ENCODE data around the gene MIDN. TPM values are rescaled to one million over a fixed set of nuclear protein-coding genes. Genes with fewer than 3 reads are reported as not detected.

Gene MIDN
- total RNA-seq, 2 experiments from 2014 or later = 54.1 to 54.6 TPM

DNA sequence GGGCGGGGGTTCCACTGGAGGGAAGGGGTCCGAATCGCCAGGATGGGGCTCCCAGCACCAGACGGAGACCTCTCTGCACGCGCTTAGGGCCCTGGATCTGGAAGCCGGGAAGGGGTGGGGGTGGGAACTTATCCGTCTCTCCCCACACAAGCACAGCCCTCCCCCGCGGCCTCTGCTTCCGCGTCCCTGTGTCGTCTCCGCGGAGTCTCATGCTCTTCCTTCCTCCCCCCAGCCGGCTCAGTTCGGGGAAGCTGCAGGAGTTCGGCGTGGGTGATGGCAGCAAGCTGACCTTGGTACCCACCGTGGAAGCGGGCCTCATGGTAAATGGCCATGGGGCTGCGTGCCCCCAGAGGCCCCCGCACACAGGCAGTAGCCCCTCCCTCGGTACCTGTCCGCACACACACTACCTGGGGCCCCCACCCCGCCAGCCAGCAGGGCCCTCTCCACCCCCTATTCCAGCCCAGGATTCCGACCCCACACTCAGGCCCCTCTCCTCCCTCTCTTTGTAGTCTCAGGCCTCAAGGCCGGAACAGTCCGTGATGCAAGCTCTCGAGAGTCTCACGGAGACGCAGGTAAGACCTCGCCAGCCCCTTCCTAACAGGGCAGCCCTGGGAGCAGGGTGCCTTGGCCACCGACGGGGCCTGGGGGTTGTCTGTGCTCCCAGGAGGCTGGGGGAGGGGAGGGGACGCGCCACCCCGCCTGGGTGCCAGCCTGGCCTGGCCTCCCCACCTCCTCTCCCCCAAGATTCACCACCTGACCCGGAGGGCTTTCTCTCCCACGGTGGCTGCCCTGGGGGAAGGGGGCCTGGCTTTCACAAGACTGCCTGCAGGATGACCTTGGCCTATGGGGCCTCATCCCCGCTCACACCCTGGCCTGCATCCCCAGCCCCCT is 3.2 kb downstream of the MIDN start:
- intact Hi-C loops (cut with micrococcal nuclease) = no loop called here
- peak; percentile 81 for DNase-seq
- peak overlapping the region; percentile 97 for H3K27ac Mint-ChIP-seq
- H3K27me3 Mint-ChIP-seq = no peaks in the 10 kb centered on the region
- CTCF ChIA-PET = interaction anchor here (1.0 kb wide), 1 partner anchor 15 kb away, joined by 3 read pairs; no protein-coding TSS in a partner anchor
- POLR2A ChIA-PET = interaction anchor here (0.9 to 1.0 kb wide), 3 partner anchors 10 to 24 kb away, joined by 3 to 4 read pairs (median 3); partner anchors contain the start of genes CIRBP and FAM174C
- no peaks in the 10 kb centered on the region for H3K9me3 Mint-ChIP-seq
- peaks cover 12% of the 10 kb centered on the region for H3K4me1 Mint-ChIP-seq (ENCODE audit: low read depth)
- peak overlapping the region; percentile 93 for H3K4me3 Mint-ChIP-seq
- peaks cover 41% of the 10 kb centered on the region for H3K36me3 Mint-ChIP-seq

DNA sequence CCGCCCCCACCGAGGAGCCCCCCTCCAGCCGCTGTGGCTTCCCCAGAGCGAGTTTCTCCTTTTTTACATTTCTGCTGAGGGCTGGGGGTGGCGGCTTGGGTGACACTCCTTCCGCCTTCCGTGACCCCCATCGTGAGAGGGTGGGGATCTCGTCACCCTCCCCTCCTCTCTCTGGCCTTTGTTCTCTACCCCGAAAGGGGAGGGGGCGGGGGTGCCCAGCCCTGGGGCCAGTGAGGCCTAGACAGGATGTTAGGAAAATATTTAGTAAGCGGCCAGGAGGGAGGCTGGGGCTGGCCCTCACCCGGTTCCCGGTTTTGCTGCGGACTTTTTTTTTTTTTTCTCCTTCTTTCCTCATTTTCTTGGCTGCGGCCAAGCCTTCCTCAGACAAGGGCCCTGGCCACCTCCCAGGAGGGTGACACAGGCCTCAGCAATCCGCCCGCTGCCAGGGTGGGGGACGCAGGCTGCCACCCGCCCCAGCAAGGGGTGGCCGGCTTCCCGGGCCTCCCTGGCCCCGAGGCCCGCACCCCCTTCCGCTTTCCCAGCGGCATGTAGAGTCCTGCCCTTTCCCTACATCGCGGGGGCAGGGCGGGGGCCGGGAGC is 3.9 kb downstream of the MIDN start:
- H3K27me3 Mint-ChIP-seq = no peaks in the 10 kb centered on the region
- peaks cover 43% of the 10 kb centered on the region for H3K36me3 Mint-ChIP-seq
- H3K4me1 Mint-ChIP-seq (ENCODE audit: low read depth) = peaks cover 13% of the 10 kb centered on the region
- H3K27ac Mint-ChIP-seq = peak overlapping the region; percentile 97
- intact Hi-C loops (cut with micrococcal nuclease) = no loop called here
- ChIA-PET CTCF (interaction anchor here (1.1 to 17.9 kb wide), 5 partner anchors 9 to 27 kb away, joined by 3 to 649 read pairs (median 7); partner anchors contain the start of genes ATP5F1D and CIRBP), POLR2A (interaction anchor here (0.9 to 1.9 kb wide), 5 partner anchors 8 to 23 kb away, joined by 3 to 21 read pairs (median 8); partner anchors contain the start of genes CIRBP and FAM174C)
- DNase-seq = peak; percentile 83
- H3K4me3 Mint-ChIP-seq = peak overlapping the region; percentile 93
- no peaks in the 10 kb centered on the region for H3K9me3 Mint-ChIP-seq

GRCh38 chr19:1252821-1253513 is 4.6 kb downstream of the MIDN start:
- peak overlapping the region; percentile 93 for H3K4me3 Mint-ChIP-seq
- ChIA-PET CTCF (interaction anchor here (1.1 to 17.9 kb wide), 6 partner anchors 8 to 26 kb away, joined by 3 to 649 read pairs (median 6); partner anchors contain the start of genes ATP5F1D and CIRBP), POLR2A (interaction anchor here (0.6 to 1.9 kb wide), 8 partner anchors 8 to 326 kb away, joined by 3 to 21 read pairs (median 6); partner anchors contain the start of genes CIRBP and FAM174C)
- intact Hi-C loops (cut with micrococcal nuclease) = no loop called here
- H3K4me1 Mint-ChIP-seq (ENCODE audit: low read depth) = peaks cover 20% of the 10 kb centered on the region
- DNase-seq = peak; percentile 89
- peak overlapping the region; percentile 97 for H3K27ac Mint-ChIP-seq
- no peaks in the 10 kb centered on the region for H3K27me3 Mint-ChIP-seq
- no peaks in the 10 kb centered on the region for H3K9me3 Mint-ChIP-seq
- H3K36me3 Mint-ChIP-seq = peaks cover 48% of the 10 kb centered on the region

DNA sequence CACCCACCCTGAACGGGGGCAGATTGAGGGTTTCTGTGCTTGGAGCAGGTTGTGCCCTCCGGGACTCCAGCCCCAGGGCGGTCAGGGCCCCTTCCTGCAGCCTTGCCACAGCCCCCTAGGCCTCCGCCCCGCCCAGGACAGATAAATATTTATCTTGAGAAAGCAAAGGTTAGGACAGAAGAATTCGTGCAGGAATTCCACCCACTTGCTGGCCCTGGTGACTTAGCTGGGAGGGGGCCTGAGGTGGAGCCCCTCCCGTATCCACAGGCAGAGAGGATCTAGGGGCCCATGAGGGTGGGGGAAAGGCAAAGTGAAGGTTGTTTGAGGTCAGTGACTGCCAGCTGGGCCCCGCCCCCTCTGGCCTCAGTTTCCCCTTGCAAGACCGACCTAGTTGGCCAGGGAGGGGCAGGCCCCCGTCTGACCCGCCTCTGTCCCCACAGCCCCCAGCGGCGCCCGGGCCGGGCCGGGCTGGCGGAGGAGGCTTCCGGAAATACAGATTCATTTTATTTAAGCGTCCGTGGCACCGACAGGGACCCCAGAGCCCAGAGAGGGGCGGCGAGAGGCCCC is 5.2 kb downstream of the MIDN start:
- H3K9me3 Mint-ChIP-seq = no peaks in the 10 kb centered on the region
- H3K27ac Mint-ChIP-seq = peak overlapping the region; percentile 90
- peaks cover 48% of the 10 kb centered on the region for H3K36me3 Mint-ChIP-seq
- intact Hi-C loops (cut with micrococcal nuclease) = no loop called here
- ChIA-PET CTCF (interaction anchor here (1.1 to 17.9 kb wide), 6 partner anchors 8 to 26 kb away, joined by 3 to 649 read pairs (median 6); partner anchors contain the start of genes ATP5F1D and CIRBP), POLR2A (interaction anchor here (0.6 to 1.9 kb wide), 7 partner anchors 7 to 172 kb away, joined by 3 to 21 read pairs (median 6); partner anchors contain the start of genes CIRBP and FAM174C)
- H3K4me1 Mint-ChIP-seq (ENCODE audit: low read depth) = peaks cover 26% of the 10 kb centered on the region
- DNase-seq = no peak
- H3K4me3 Mint-ChIP-seq = peak overlapping the region; percentile 93
- H3K27me3 Mint-ChIP-seq = no peaks in the 10 kb centered on the region

GRCh38 chr19:1254081-1254527 is 5.7 kb downstream of the MIDN start:
- no peak for DNase-seq
- ChIA-PET CTCF (interaction anchor here (1.2 to 17.9 kb wide), 4 partner anchors 11 to 15 kb away, joined by 3 to 649 read pairs (median 13); partner anchors contain the start of genes ATP5F1D and CIRBP), POLR2A (interaction anchor here (1.6 to 1.9 kb wide), 3 partner anchors 10 to 15 kb away, joined by 5 to 21 read pairs (median 8); partner anchors contain the start of gene CIRBP)
- Mint-ChIP-seq H3K9me3 (no peaks in the 10 kb centered on the region), H3K27ac (peak overlapping the region; percentile 67), H3K4me3 (no peak overlapping the region), H3K36me3 (peaks cover 52% of the 10 kb centered on the region), H3K4me1 (ENCODE audit: low read depth) (peaks cover 31% of the 10 kb centered on the region), H3K27me3 (no peaks in the 10 kb centered on the region)
- intact Hi-C loops (cut with micrococcal nuclease) = no loop called here

DNA sequence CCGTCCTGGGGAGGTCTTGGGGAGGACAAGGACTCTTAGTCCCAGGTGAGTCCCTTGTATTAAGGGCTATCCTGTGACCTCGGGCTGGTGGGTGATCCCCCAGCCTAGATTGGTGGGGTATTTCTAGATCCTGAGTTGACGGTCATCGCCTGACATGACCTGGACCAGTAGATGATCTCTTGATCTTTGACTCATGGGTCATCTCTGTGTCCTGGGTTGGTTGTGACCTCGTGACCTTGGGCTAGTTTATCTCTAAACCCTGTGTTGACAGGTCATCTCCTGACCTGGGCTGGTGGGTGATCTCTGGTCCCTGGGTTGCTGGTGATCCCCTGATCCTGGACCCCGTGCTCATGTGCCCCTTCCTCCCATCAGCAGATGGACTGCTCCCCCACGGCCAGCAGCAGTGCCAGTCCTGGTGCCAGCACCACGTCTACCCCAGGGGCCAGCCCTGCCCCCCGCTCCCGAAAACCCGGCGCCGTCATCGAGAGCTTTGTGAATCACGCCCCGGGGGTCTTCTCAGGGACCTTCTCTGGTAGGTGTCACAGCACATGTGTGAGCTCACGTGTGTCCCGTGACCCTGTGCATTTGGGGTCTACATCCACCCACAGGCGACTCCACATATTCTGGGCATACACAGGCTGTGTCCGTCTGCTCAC is 6.3 kb downstream of the MIDN start:
- intact Hi-C loops (cut with micrococcal nuclease) = no loop called here
- H3K4me1 Mint-ChIP-seq (ENCODE audit: low read depth) = peaks cover 36% of the 10 kb centered on the region
- no peak for DNase-seq
- H3K9me3 Mint-ChIP-seq = no peaks in the 10 kb centered on the region
- ChIA-PET CTCF (interaction anchor here (3.5 to 17.9 kb wide), 2 partner anchors 11 to 12 kb away, joined by 19 to 649 read pairs; partner anchors contain the start of gene ATP5F1D), POLR2A (interaction anchor here (1.6 kb wide), 1 partner anchor 14 kb away, joined by 5 read pairs; the partner anchor contains the start of gene CIRBP)
- peak overlapping the region; percentile 67 for H3K27ac Mint-ChIP-seq
- H3K27me3 Mint-ChIP-seq = no peaks in the 10 kb centered on the region
- H3K4me3 Mint-ChIP-seq = no peak overlapping the region
- peaks cover 55% of the 10 kb centered on the region for H3K36me3 Mint-ChIP-seq

GRCh38 chr19:1255186-1256161 is 7.1 kb downstream of the MIDN start:
- ChIA-PET CTCF (interaction anchor here (3.5 to 17.9 kb wide), 2 partner anchors 12 kb away, joined by 19 to 649 read pairs; partner anchors contain the start of gene ATP5F1D), POLR2A (interaction anchor here (1.6 kb wide), 1 partner anchor 14 kb away, joined by 5 read pairs; the partner anchor contains the start of gene CIRBP)
- DNase-seq = no peak
- Mint-ChIP-seq H3K27ac (peak overlapping the region; percentile 67), H3K9me3 (no peaks in the 10 kb centered on the region), H3K4me3 (no peak overlapping the region), H3K27me3 (no peaks in the 10 kb centered on the region), H3K4me1 (ENCODE audit: low read depth) (peaks cover 38% of the 10 kb centered on the region), H3K36me3 (peaks cover 52% of the 10 kb centered on the region)
- intact Hi-C loops (cut with micrococcal nuclease) = no loop called here

GRCh38 chr19:1256646-1257474 is 8.5 kb downstream of the MIDN start:
- intact Hi-C loops (cut with micrococcal nuclease) = no loop called here
- H3K36me3 Mint-ChIP-seq = peaks cover 46% of the 10 kb centered on the region
- CTCF ChIA-PET = interaction anchor here (3.5 to 17.9 kb wide), 2 partner anchors 10 to 13 kb away, joined by 19 to 649 read pairs; partner anchors contain the start of gene ATP5F1D
- H3K4me1 Mint-ChIP-seq (ENCODE audit: low read depth) = peaks cover 44% of the 10 kb centered on the region
- POLR2A ChIA-PET = no interaction called here
- no peak overlapping the region for H3K4me3 Mint-ChIP-seq
- H3K27me3 Mint-ChIP-seq = no peaks in the 10 kb centered on the region
- H3K27ac Mint-ChIP-seq = peak overlapping the region; percentile 97
- no peak for DNase-seq
- no peaks in the 10 kb centered on the region for H3K9me3 Mint-ChIP-seq
